ENCODE measurements around the gene BCKDHB. TPM values are rescaled to one million over a fixed set of nuclear protein-coding genes. Genes with fewer than 3 reads are reported as not detected.

The BCKDHB gene
- polyA plus RNA-seq, 1 of the 3 experiments (the other 2 are of a cell fraction): 19.9 TPM

DNA sequence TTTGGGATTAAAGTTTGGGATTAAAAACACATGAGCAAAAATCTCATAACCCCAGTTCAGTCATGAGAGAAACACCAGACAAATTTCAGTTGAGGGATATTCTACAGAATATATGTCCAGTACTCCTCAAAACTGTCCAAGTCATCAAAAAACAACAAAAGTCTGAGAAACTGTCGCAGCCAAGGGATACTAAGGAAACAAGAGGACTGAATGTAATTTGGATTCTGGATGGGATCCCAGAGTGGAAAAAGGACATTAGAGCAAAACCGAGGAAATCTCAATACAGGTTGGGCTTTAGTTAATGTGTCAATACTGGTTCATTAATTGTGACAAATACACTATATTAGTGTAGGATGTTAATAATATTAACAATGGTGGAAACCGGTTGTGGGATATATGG, 219.3 kb downstream of the BCKDHB start (continued):
- TF ChIP-seq GATA2 (CRISPR knock-in tag; IDR thresholded peaks at IDR 0.05): no peak
- no peak for TF ChIP-seq NRF1 (IDR thresholded peaks at IDR 0.05; ENCODE audit: low read depth, low read length)
- TF ChIP-seq JUND (IDR thresholded peaks at IDR 0.05): no peak
- no peak for TF ChIP-seq POLR2AphosphoS5 (IDR thresholded peaks at IDR 0.05; ENCODE audit: low read depth, low read length)

DNA sequence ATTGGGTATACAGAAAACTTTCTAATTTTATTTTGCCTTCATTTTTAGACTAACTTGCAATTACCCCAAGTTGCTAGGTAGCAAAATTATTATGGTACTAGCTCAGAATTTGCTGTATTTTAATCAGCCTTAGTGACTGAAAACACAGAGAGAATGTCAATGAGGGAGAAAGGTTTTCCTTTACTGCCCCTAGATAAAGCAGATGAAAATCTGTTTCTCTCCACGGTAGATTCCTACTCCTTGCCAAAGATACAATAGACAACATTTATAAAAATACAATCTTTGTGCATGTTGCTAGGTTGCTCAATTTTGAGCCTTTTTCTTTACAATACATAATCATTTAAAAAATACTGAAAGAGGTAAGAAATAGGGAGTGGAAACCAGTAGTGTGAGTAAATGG, 222.2 kb downstream of the BCKDHB start:
- Histone ChIP-seq H3K9me2 (no peaks in the 10 kb centered on the region), H2AFZ (ENCODE audit: low read depth) (no peak overlapping the region), H3K79me2 (ENCODE audit: insufficient read depth) (no peaks in the 10 kb centered on the region), H3K9ac (no peak overlapping the region), H3K4me2 (no peak overlapping the region), H3K27ac (ENCODE audit: low read depth in 2 of 2, low read length in 1 of 2) (no peak overlapping the region), H3K27me3 (ENCODE audit: insufficient read depth) (no peaks in the 10 kb centered on the region), H3K4me3 (ENCODE audit: low read depth in 2 of 2, low read length in 1 of 2) (no peak overlapping the region), H3K4me1 (ENCODE audit: control insufficient read depth in 1 of 2, insufficient read depth in 2 of 2, low read depth in 1 of 2, low read length in 1 of 2) (peaks cover 8 to 11% of the 10 kb centered on the region in 2 experiments; a peak in 3 of 4 replicates), H3K36me3 (replicated peaks in 1 of 2; ENCODE audit: control insufficient read depth in 1 of 2, insufficient read depth in 2 of 2, low read length in 1 of 2) (no peaks in the 10 kb centered on the region), H4K20me1 (ENCODE audit: insufficient read depth) (no peaks in the 10 kb centered on the region), H3F3A (replicated peaks; ENCODE audit: insufficient read depth) (no peaks in the 10 kb centered on the region), H3K9me3 (no peaks in the 10 kb centered on the region)
- ChIA-PET CTCF (no interaction called here), POLR2A (no interaction called here)
- TF ChIP-seq, protein P1, sequence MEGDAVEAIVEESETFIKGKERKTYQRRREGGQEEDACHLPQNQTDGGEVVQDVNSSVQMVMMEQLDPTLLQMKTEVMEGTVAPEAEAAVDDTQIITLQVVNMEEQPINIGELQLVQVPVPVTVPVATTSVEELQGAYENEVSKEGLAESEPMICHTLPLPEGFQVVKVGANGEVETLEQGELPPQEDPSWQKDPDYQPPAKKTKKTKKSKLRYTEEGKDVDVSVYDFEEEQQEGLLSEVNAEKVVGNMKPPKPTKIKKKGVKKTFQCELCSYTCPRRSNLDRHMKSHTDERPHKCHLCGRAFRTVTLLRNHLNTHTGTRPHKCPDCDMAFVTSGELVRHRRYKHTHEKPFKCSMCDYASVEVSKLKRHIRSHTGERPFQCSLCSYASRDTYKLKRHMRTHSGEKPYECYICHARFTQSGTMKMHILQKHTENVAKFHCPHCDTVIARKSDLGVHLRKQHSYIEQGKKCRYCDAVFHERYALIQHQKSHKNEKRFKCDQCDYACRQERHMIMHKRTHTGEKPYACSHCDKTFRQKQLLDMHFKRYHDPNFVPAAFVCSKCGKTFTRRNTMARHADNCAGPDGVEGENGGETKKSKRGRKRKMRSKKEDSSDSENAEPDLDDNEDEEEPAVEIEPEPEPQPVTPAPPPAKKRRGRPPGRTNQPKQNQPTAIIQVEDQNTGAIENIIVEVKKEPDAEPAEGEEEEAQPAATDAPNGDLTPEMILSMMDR (IDR thresholded peaks at IDR 0.05): no peak
- TF ChIP-seq TCF12 (IDR thresholded peaks at IDR 0.05) (no peak), MXI1 (IDR thresholded peaks at IDR 0.05; ENCODE audit: low read depth, low read length) (no peak), TEAD4 (IDR thresholded peaks at IDR 0.05; ENCODE audit: borderline replicate concordance, insufficient read depth) (no peak), POLR2AphosphoS5 (IDR thresholded peaks at IDR 0.05; ENCODE audit: low read depth, low read length) (no peak), FOXM1 (IDR thresholded peaks at IDR 0.05; ENCODE audit: low read depth) (no peak), RCOR1 (IDR thresholded peaks at IDR 0.05; ENCODE audit: low read length) (no peak)
- 46% methylated on average over 1 of the region's 1 CpG for WGBS (ENCODE audit: low lambda C conversion rate)
- no peak for DNase-seq

- H3K4me1 ChIP-seq (ENCODE audit: control insufficient read depth in 1 of 2, insufficient read depth in 2 of 2, low read depth in 1 of 2, low read length in 1 of 2): peaks cover 8 to 11% of the 10 kb centered on the region in 2 experiments; a peak in 3 of 4 replicates
- DNase-seq: no peak
- H3K79me2 ChIP-seq (ENCODE audit: insufficient read depth): no peaks in the 10 kb centered on the region
- no peak overlapping the region for H3K4me2 ChIP-seq
- H3K9me3 ChIP-seq: no peaks in the 10 kb centered on the region
- H3K4me3 ChIP-seq (ENCODE audit: low read depth in 2 of 2, low read length in 1 of 2): no peak overlapping the region
- H3K27me3 ChIP-seq (ENCODE audit: insufficient read depth): no peaks in the 10 kb centered on the region
- no peak overlapping the region for H3K27ac ChIP-seq (ENCODE audit: low read depth in 2 of 2, low read length in 1 of 2)
- H3K9ac ChIP-seq: no peak overlapping the region
- H3F3A ChIP-seq (replicated peaks; ENCODE audit: insufficient read depth): no peaks in the 10 kb centered on the region
- H4K20me1 ChIP-seq (ENCODE audit: insufficient read depth): no peaks in the 10 kb centered on the region
- CTCF ChIA-PET: interaction anchor here (1.6 kb wide), 1 partner anchor 14 kb away, joined by 3 read pairs; no protein-coding TSS in a partner anchor
- POLR2A ChIA-PET: no interaction called here
- no peak overlapping the region for H2AFZ ChIP-seq (ENCODE audit: low read depth)
- no peaks in the 10 kb centered on the region for H3K9me2 ChIP-seq
- H3K36me3 ChIP-seq (replicated peaks in 1 of 2; ENCODE audit: control insufficient read depth in 1 of 2, insufficient read depth in 2 of 2, low read length in 1 of 2): no peaks in the 10 kb centered on the region
- TF ChIP-seq RAD21 (IDR thresholded peaks at IDR 0.05; ENCODE audit: low read length): no peak
- no peak for TF ChIP-seq YY1 (IDR thresholded peaks at IDR 0.05; ENCODE audit: low read depth)
- TF ChIP-seq RFX5 (IDR thresholded peaks at IDR 0.05; ENCODE audit: low read length): no peak
- no peak for TF ChIP-seq TAF1 (IDR thresholded peaks at IDR 0.05; ENCODE audit: borderline replicate concordance, low read depth, low read length)
- no peak for TF ChIP-seq EZH2phosphoT487 (IDR thresholded peaks at IDR 0.05; ENCODE audit: borderline replicate concordance, low read depth)
- TF ChIP-seq RXRA (IDR thresholded peaks at IDR 0.05; ENCODE audit: borderline replicate concordance, low read depth): no peak
- no peak for TF ChIP-seq FOXJ3 (CRISPR knock-in tag; IDR thresholded peaks at IDR 0.05)
- no peak for TF ChIP-seq GATA2 (CRISPR knock-in tag; IDR thresholded peaks at IDR 0.05)
- TF ChIP-seq ELF1 (IDR thresholded peaks at IDR 0.05): no peak
- TF ChIP-seq NFIC (IDR thresholded peaks at IDR 0.05; ENCODE audit: borderline replicate concordance): no peak
- TF ChIP-seq USF2 (IDR thresholded peaks at IDR 0.05; ENCODE audit: borderline replicate concordance, low read depth, low read length): no peak
- TF ChIP-seq, protein P2, sequence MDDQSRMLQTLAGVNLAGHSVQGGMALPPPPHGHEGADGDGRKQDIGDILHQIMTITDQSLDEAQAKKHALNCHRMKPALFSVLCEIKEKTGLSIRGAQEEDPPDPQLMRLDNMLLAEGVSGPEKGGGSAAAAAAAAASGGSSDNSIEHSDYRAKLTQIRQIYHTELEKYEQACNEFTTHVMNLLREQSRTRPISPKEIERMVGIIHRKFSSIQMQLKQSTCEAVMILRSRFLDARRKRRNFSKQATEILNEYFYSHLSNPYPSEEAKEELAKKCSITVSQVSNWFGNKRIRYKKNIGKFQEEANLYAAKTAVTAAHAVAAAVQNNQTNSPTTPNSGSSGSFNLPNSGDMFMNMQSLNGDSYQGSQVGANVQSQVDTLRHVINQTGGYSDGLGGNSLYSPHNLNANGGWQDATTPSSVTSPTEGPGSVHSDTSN (IDR thresholded peaks at IDR 0.05): no peak
- TF ChIP-seq IRF3 (IDR thresholded peaks at IDR 0.05; ENCODE audit: low read depth, low read length): no peak
- no peak for TF ChIP-seq MEF2A (IDR thresholded peaks at IDR 0.05; ENCODE audit: borderline replicate concordance, low read depth)
- no peak for TF ChIP-seq POLR2AphosphoS5 (IDR thresholded peaks at IDR 0.05; ENCODE audit: low read depth, low read length)
Measured at GRCh38 chr6:80329496-80329895, 223.0 kb downstream of the BCKDHB start.

Data from SK-N-SH (cell line).